ENCODE results near the gene MID2.

The MID2 gene

DNA sequence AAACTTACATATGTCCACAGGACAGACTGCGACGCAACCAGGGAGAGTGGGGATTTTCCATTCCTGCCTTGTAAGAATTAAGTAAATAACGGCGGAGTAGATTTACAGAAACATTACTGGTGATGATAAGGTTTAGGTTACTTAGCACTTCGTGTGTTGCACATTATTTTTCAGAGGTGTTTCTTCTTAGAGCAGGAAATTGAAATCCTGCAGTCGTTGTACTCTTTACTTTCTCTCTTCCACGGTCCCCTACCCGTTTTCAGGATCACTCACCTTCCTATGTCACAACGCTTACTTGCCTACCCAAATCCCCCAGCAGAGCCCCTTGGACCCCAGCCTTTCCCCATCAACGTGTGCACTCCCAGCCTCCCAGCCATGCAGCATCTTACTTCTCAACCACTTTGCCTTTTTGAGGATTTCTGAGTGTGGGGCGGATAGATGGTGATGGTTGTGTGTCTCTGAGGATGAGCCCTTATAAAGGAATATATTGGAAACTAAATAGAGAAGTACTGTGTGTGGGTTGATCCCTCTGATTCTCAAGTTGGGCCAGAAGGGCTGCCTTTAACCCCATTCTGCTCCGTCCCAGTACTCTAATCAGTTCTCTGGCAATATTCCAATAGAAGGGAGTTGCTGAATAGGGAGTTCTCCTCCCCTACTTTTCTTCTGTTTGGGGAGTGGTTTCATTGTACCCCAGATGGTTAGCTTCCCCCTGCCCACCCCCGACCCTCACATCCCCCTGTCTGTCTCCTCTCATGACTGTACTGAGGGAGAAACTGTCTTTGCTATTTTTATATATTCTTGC, 1.6 kb downstream of the MID2 start:
- no peak for TF ChIP-seq JUND (IDR thresholded peaks at IDR 0.05; ENCODE audit: low read depth)
- in situ Hi-C loops (cut with HindIII; ENCODE audit: low pct_unique_long_range_greater_than_20kb, low sequenced_read_pairs): no loop called here
- DNase-seq (ENCODE audit: low read depth in 1 of 2, low spot score in 1 of 2): no peak

DNA sequence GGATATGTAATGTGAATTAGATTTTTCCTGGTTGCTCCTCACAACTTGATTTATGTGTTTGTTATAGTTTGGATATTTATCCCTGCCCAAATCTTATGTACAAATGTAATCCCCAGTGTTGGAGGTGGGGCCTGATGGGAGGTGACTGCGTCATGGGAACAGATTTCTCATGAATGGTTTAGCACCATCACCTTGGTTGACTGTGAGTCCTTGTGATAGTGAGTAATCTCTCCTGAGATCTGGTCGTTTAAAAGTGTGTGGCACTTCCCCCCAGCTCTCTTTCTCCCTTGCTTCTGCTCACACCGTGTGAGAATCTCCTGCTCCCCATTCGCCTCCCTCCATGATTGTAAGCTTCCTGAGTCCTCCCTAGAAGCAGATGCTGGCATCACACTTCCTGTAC, 2.2 kb downstream of the MID2 start:
- in situ Hi-C loops (cut with HindIII; ENCODE audit: low pct_unique_long_range_greater_than_20kb, low sequenced_read_pairs): no loop called here
- DNase-seq (ENCODE audit: low read depth in 1 of 2, low spot score in 1 of 2): no peak
- TF ChIP-seq JUND (IDR thresholded peaks at IDR 0.05; ENCODE audit: low read depth): no peak

DNA sequence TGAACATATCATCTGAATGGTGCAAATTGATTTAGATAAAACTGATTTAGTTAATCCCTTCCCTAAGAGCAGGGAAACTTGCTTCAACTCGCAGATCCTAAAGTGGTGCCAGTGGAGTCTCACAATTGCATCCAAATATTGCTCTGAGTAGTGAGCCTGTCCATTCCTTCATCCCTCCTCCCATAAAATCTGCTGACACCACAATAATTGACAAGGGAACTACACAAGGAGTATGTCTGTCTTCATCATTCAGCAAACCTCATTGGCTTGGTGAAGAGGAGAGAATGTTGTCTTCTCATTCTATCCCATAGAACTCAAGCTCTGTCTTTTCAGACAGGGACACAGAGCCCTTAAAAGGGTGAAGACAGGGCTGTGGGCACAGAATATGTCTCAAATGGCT, 4.2 kb downstream of the MID2 start:
- DNase-seq (ENCODE audit: low read depth in 1 of 2, low spot score in 1 of 2): no peak
- TF ChIP-seq JUND (IDR thresholded peaks at IDR 0.05; ENCODE audit: low read depth): no peak
- in situ Hi-C loops (cut with HindIII; ENCODE audit: low pct_unique_long_range_greater_than_20kb, low sequenced_read_pairs): no loop called here

DNA sequence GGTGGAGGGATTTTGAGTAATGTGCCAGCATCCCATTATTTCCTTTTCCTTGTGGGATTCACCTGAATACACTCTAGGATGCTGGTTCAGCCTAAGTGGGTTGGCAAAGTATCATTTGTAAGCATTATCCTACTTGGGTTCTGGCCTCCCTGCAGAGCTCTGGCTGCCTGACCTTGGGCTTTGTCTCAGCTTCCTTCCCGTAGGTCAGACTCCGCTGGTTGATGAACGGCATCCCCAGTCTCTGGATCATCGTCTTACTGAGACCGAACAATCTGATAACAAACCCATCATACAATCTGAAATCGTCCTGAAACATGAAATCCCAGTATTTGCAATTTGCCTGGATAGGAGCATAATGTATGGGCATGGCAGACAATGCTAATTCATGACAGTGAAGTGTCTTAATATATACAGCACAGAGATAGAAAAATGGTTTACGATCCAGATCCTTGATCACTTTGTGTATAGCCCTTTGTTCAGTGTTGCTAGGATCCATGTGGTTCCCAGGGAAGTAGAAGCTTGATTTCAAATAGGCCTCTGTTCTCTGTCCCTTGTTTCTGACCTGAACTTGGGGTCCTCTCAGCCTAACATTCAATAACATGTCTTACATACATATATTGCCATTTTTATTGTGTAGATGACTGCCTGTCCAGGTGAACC, 5.5 kb downstream of the MID2 start:
- no peak for TF ChIP-seq JUND (IDR thresholded peaks at IDR 0.05; ENCODE audit: low read depth)
- no peak for DNase-seq (ENCODE audit: low read depth in 1 of 2, low spot score in 1 of 2)
- in situ Hi-C loops (cut with HindIII; ENCODE audit: low pct_unique_long_range_greater_than_20kb, low sequenced_read_pairs): no loop called here

DNA sequence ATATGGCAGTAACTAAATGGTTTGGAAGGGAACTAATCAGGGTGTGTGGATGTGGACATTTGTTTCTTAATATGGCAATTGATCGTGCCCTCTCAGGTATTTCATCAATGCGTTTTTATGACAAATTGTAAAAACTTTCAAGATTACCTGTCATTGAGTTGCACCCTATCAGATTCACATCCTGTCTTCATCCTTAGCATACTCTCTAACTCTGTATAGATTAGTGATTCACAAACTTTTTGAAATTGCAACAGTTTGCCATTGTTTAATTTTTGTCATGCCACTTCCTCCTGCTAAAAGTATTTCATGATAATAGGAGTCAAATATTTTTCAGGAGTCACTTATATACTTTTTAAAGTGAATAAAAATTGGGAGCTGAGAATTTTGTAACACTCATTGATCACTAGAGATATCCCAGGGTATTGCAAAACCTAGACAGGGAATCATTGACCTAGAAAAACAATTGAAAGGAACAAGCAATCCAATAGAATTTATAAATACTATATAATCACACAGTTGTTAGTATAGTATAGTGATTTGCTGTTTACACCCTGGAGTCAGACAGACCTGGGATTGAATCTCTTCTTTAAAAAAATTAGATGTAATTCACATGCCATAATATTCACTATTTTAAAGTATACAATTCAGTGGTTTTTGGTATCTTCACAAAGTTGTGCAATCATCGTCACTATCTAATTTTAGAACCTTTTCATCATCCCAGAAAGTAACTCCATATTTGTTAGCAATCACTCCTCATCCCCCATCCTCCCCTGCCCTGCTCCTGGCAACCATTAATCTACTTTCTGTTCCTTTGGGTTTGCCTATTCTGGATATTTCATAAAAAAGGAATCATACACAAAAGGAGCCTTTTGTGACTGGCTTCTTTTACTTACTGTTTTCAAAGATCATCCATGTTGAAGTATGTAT, 8.9 kb downstream of the MID2 start:
- no peak for TF ChIP-seq JUND (IDR thresholded peaks at IDR 0.05; ENCODE audit: low read depth)
- in situ Hi-C loops (cut with HindIII; ENCODE audit: low pct_unique_long_range_greater_than_20kb, low sequenced_read_pairs): no loop called here
- no peak for DNase-seq (ENCODE audit: low read depth in 1 of 2, low spot score in 1 of 2)

DNA sequence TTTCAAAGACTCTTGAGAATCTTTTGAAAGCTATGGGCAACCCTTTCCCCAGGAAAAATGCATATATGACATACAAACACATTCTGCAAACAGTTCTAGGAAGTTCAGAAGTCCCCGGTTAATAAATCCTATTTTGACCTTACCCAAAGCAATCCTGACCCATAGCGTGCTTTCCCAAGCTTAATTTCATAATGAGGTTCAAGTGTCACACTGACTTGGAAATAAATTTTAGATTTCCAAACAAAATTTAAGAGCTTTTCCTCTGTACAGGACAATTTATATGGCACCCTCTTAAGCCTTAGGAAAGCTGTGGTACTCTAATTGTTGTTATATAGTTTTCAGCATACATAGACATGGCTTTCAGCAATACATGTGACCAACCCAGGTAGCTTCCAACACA, 11.3 kb downstream of the MID2 start:
- TF ChIP-seq JUND (IDR thresholded peaks at IDR 0.05; ENCODE audit: low read depth): no peak
- DNase-seq (ENCODE audit: low read depth in 1 of 2, low spot score in 1 of 2): no peak
- in situ Hi-C loops (cut with HindIII; ENCODE audit: low pct_unique_long_range_greater_than_20kb, low sequenced_read_pairs): no loop called here

DNA sequence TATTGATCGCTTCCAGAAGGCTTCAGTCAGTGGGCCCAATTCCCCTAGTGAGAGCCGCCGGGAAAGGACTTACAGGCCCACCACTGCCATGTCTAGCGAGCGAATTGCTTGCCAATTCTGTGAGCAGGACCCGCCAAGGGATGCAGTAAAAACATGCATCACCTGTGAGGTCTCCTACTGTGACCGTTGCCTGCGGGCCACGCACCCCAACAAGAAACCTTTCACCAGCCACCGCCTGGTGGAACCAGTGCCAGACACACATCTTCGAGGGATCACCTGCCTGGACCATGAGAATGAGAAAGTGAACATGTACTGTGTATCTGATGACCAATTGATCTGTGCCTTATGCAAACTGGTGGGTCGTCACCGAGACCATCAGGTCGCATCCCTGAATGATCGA, 15.3 kb downstream of the MID2 start:
- in situ Hi-C loops (cut with HindIII; ENCODE audit: low pct_unique_long_range_greater_than_20kb, low sequenced_read_pairs): no loop called here
- DNase-seq (ENCODE audit: low read depth in 1 of 2, low spot score in 1 of 2): no peak

DNA sequence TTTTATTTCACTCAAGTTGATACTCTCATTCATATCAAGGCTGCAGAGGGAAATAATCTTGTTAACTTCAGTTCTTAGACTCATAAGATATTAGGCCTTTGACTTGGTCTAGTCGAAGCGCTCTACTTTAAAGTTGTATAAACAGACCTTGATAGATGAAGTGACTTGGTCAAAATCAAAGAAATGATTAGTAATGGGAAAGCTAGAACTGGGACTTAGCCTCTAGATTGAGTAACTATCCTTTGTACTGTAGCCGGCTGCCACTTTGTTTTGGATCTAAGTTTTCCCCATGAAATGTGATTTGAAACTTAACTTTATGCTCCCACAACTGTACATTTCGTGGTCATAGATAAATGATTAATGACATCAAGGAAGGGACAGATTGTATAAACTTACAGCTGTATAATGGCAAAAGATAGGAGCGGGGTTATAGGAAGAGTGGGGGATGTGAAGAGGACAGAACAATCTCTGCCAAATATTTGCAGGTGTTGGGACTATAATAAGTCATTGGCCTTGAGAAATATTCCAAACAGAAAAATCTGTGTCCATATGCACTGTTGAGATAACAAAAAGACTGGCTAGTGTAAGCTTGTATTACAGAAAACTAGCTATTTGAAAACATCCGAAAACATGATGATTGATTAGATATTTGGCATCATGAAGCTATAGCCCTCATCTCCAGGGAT, 17.2 kb downstream of the MID2 start:
- TF ChIP-seq JUND (IDR thresholded peaks at IDR 0.05; ENCODE audit: low read depth): no peak
- no peak for DNase-seq (ENCODE audit: low read depth in 1 of 2, low spot score in 1 of 2)
- in situ Hi-C loops (cut with HindIII; ENCODE audit: low pct_unique_long_range_greater_than_20kb, low sequenced_read_pairs): no loop called here

More for the DNA sequence above, 15.3 kb downstream of the MID2 start:
- TF ChIP-seq JUND (IDR thresholded peaks at IDR 0.05; ENCODE audit: low read depth): no peak

DNA sequence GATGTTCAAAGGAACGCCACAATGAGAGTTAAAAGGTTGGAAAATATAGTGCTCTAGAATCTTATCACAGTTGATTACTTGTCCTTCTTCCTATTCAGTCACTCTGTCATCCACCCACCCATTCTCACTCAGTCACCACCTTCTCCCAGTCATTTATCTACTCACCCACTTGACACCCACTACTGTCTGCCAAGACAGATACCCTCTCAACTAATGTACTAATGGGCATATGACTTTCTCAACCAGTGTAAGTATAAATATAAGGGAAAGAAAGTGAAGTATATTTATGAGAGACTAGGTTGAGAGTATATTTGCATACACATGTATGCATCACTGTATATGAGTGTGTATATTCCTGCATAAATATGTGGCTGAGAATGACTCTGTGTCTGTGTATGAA, 20.0 kb downstream of the MID2 start:
- in situ Hi-C loops (cut with HindIII; ENCODE audit: low pct_unique_long_range_greater_than_20kb, low sequenced_read_pairs): no loop called here

DNA sequence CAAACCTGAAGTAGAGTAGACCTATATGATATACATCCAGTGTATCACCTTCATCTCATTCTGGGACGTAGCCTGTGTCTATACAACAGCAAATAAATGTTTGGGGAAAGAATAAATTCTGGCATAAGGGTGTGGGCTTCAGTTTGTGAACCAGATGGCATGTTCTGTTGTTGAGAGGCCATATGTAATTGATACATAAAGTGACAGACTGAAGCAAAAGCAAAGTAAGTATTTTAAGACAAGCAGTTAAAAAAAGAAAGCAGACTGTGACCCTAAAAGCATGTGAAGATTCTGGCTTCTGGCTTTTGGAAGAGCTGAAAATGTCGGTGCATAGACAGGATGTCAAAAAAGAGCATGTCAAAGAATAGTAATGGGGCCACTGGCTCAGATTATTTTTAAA, 22.9 kb downstream of the MID2 start:
- no peak for TF ChIP-seq JUND (IDR thresholded peaks at IDR 0.05; ENCODE audit: low read depth)
- in situ Hi-C loops (cut with HindIII; ENCODE audit: low pct_unique_long_range_greater_than_20kb, low sequenced_read_pairs): no loop called here
- DNase-seq (ENCODE audit: low read depth in 1 of 2, low spot score in 1 of 2): no peak

More for the DNA sequence above, 20.0 kb downstream of the MID2 start:
- no peak for TF ChIP-seq JUND (IDR thresholded peaks at IDR 0.05; ENCODE audit: low read depth)
- DNase-seq (ENCODE audit: low read depth in 1 of 2, low spot score in 1 of 2): no peak

DNA sequence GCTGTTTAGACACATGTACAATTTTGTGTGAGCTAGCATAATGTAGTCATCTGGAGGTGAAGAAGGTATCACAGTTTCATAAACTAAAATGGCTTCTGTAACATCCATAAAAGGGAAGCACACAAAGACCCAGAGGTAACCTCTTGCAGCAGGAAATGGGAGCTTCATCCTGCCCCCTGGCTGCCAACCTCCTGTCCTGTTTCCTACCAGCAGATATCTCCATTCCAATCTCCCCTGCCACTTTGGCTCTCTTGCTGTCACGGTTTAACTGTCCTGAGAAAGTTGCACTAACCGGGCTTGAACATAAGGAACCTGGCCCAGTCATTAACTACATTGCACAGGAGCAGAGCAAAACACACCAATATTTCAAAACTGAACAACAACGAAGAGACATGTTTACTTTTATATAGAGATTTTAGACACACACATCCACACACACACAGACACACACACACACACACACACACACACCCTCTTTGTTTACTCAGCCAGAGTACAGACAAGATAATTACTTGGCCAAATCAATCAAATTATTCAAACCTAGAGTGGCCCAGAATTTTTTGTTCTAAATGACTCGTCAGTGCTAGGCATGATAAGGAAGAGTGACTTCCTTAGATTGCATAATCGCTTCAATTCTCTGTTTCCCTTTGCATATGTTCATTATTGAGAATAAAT, 24.2 kb downstream of the MID2 start:
- DNase-seq (ENCODE audit: low read depth in 1 of 2, low spot score in 1 of 2): no peak
- TF ChIP-seq JUND (IDR thresholded peaks at IDR 0.05; ENCODE audit: low read depth): no peak
- in situ Hi-C loops (cut with HindIII; ENCODE audit: low pct_unique_long_range_greater_than_20kb, low sequenced_read_pairs): no loop called here

DNA sequence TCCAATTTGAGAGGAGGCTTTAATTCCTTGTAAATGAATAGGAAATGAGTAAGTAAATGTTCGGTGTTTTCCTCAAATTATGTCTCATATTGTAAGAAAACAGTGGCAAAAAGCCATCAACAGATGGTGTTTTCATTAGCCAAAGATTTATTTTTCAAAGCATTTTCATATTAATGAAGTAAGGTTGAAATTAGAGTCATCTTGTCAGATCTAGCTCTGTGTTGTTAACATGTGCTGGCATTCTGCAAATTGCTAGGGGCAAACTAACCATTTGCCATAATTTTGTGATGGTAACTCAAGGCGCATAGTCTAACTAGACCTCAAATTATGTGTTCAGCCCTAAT, 24.7 kb downstream of the MID2 start:
- TF ChIP-seq JUND (IDR thresholded peaks at IDR 0.05; ENCODE audit: low read depth): no peak
- no peak for DNase-seq (ENCODE audit: low read depth in 1 of 2, low spot score in 1 of 2)
- in situ Hi-C loops (cut with HindIII; ENCODE audit: low pct_unique_long_range_greater_than_20kb, low sequenced_read_pairs): no loop called here

Data from T47D (cell line).